ENCODE results near the gene ENTREP3. TPM values are rescaled to one million over a fixed set of nuclear protein-coding genes. Genes with fewer than 3 reads are reported as not detected.
"Not testable (repeated sequence)": the region's sequence is repeated elsewhere in the genome, so short reads cannot be mapped to it uniquely, and the experiment has no call there.

ENTREP3 gene
- total RNA-seq, 2 donors from 2014 or later, result 49.5 to 65.9 TPM

DNA sequence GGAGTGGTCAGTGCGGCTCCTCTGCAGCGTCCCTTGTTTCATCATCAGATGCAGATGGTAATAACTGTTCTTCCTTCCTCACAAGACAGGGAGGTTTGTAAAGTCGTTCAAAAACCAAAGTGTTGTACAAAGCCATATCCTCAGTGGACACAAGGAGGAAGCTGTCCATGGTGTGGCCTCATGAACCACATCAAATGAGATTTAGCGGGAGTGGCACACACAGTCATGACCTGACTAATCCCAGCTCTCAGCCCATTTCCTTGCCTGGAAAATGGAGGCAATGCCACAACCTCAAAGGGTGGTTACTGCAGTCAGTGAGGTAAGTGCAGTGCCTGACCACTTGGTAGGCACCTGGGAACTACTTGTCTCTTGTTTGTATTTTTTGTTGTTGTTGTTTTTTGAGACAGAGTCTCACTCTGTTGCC lies 13.4 kb downstream of the ENTREP3 start:
- H3K9me3 ChIP-seq (ENCODE audit: control insufficient read depth, low read length), result no peaks in the 10 kb centered on the region
- TF ChIP-seq, protein P1, sequence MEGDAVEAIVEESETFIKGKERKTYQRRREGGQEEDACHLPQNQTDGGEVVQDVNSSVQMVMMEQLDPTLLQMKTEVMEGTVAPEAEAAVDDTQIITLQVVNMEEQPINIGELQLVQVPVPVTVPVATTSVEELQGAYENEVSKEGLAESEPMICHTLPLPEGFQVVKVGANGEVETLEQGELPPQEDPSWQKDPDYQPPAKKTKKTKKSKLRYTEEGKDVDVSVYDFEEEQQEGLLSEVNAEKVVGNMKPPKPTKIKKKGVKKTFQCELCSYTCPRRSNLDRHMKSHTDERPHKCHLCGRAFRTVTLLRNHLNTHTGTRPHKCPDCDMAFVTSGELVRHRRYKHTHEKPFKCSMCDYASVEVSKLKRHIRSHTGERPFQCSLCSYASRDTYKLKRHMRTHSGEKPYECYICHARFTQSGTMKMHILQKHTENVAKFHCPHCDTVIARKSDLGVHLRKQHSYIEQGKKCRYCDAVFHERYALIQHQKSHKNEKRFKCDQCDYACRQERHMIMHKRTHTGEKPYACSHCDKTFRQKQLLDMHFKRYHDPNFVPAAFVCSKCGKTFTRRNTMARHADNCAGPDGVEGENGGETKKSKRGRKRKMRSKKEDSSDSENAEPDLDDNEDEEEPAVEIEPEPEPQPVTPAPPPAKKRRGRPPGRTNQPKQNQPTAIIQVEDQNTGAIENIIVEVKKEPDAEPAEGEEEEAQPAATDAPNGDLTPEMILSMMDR (conservative IDR thresholded peaks at IDR 0.05), result no peak
- Mint-ChIP-seq H3K27ac (peak overlapping the region; percentile 61), H3K9me3 (no peaks in the 10 kb centered on the region), H3K4me1 (peaks cover 10% of the 10 kb centered on the region), H3K4me3 (no peak overlapping the region), H3K27me3 (ENCODE audit: insufficient read depth) (peaks cover 10% of the 10 kb centered on the region), H3K36me3 (ENCODE audit: low read depth) (peaks cover 21% of the 10 kb centered on the region)
- 86 to 89% methylated on average over 4 of the region's 4 CpGs for WGBS, 2 experiments (ENCODE audit: insufficient coverage in 1 of 2, insufficient read length in 1 of 2)
- H3K4me3 ChIP-seq (ENCODE audit: low read length), result no peak overlapping the region
- no peaks in the 10 kb centered on the region for H3K4me1 ChIP-seq (ENCODE audit: control insufficient read depth, insufficient read depth, low read length)
- no peak overlapping the region for H3K9ac ChIP-seq (ENCODE audit: extremely low read depth, low read length, poor library complexity, severe bottlenecking)
- no peak overlapping the region for H3K27ac ChIP-seq (ENCODE audit: low read depth, low read length)
- peaks cover 10% of the 10 kb centered on the region for H3K36me3 ChIP-seq (ENCODE audit: control insufficient read depth, insufficient read depth, low read length)
- no peaks in the 10 kb centered on the region for H3K27me3 ChIP-seq (ENCODE audit: control insufficient read depth, insufficient read depth, low read length, poor library complexity, severe bottlenecking)
- no peak for DNase-seq

DNA sequence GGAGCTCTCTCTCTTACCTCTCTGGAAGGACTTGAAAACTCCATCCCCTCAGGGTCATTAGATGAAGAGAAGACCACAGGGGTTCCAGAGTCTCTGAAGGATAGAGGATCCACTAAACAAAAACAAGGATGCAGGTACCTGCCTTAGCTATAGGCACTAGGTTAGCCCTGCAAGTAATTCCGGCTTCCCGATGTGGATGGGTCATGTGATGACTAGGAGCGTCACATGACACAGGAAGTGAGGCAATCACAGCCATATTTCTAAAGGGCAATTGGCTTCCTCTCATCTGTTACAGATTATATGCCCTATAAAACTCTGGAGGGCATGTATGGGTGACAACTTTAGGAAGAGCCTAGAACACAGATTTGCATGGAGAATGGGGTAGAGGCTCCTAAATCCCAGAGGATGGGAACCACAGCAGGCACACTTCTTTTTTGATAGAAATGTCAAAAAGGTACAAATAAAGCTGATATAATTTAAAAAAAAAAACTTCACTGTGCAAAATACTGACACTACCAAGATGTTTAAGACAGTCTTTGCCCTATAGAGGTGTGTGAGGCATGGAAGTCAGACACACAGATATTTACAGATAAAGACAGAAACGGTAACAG lies 14.1 kb downstream of the ENTREP3 start:
- H3K9me3 Mint-ChIP-seq, result no peaks in the 10 kb centered on the region
- H3K4me1 Mint-ChIP-seq, result peaks cover 10% of the 10 kb centered on the region
- DNase-seq, result peak; percentile 89
- H3K36me3 ChIP-seq (ENCODE audit: control insufficient read depth, insufficient read depth, low read length), result peaks cover 12% of the 10 kb centered on the region
- H3K27ac ChIP-seq (ENCODE audit: low read depth, low read length), result no peak overlapping the region
- TF ChIP-seq, protein P1 (conservative IDR thresholded peaks at IDR 0.05), result no peak
- H3K36me3 Mint-ChIP-seq (ENCODE audit: low read depth), result peaks cover 21% of the 10 kb centered on the region
- no peaks in the 10 kb centered on the region for H3K9me3 ChIP-seq (ENCODE audit: control insufficient read depth, low read length)
- peak overlapping the region; percentile 63 for H3K4me3 Mint-ChIP-seq
- 5 to 23% methylated on average over 2 to 4 of the region's 4 CpGs for WGBS, 2 experiments (ENCODE audit: insufficient coverage in 1 of 2, insufficient read length in 1 of 2)
- H3K27me3 Mint-ChIP-seq (ENCODE audit: insufficient read depth), result peaks cover 7% of the 10 kb centered on the region
- H3K4me1 ChIP-seq (ENCODE audit: control insufficient read depth, insufficient read depth, low read length), result no peaks in the 10 kb centered on the region
- peak overlapping the region; percentile 73 for H3K27ac Mint-ChIP-seq
- peak overlapping the region; percentile 51 for H3K9ac ChIP-seq (ENCODE audit: extremely low read depth, low read length, poor library complexity, severe bottlenecking)
- peak overlapping the region; percentile 79 for H3K4me3 ChIP-seq (ENCODE audit: low read length)
- no peaks in the 10 kb centered on the region for H3K27me3 ChIP-seq (ENCODE audit: control insufficient read depth, insufficient read depth, low read length, poor library complexity, severe bottlenecking)

DNA sequence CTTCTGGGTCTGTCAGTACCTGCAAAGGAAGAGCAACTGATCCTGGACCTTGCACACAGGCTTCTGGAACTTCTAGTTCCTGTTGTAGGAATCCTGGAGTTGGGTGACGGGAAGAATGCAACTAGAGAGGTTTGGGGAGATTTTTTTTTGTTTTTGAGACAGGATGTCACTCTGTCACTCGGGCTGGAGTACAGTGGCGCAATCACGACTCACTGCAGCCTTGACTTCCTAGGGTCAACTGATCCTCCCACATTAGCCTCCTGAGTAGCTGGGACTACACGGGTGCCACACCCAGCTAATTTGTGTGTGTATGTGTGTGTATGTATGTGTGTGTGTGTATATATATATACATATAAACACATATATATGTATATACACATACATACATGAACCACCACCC lies 18.8 kb downstream of the ENTREP3 start:
- H3K4me1 Mint-ChIP-seq, result peaks cover 7% of the 10 kb centered on the region
- H3K27me3 ChIP-seq (ENCODE audit: control insufficient read depth, insufficient read depth, low read length, poor library complexity, severe bottlenecking), result no peaks in the 10 kb centered on the region
- TF ChIP-seq, protein P1 (conservative IDR thresholded peaks at IDR 0.05), result no peak
- H3K9ac ChIP-seq (ENCODE audit: extremely low read depth, low read length, poor library complexity, severe bottlenecking), result no peak overlapping the region
- H3K27ac ChIP-seq (ENCODE audit: low read depth, low read length), result no peak overlapping the region
- peaks cover under 1% of the 10 kb centered on the region for H3K27me3 Mint-ChIP-seq (ENCODE audit: insufficient read depth)
- H3K9me3 Mint-ChIP-seq, result no peaks in the 10 kb centered on the region
- no peaks in the 10 kb centered on the region for H3K4me1 ChIP-seq (ENCODE audit: control insufficient read depth, insufficient read depth, low read length)
- H3K27ac Mint-ChIP-seq, result no peak overlapping the region
- WGBS, 2 experiments (ENCODE audit: insufficient coverage in 1 of 2, insufficient read length in 1 of 2), result 91 to 98% methylated on average over 4 of the region's 5 CpGs
- H3K4me3 Mint-ChIP-seq, result no peak overlapping the region
- peaks cover 12% of the 10 kb centered on the region for H3K36me3 ChIP-seq (ENCODE audit: control insufficient read depth, insufficient read depth, low read length)
- peaks cover 25% of the 10 kb centered on the region for H3K36me3 Mint-ChIP-seq (ENCODE audit: low read depth)
- no peaks in the 10 kb centered on the region for H3K9me3 ChIP-seq (ENCODE audit: control insufficient read depth, low read length)
- no peak for DNase-seq
- H3K4me3 ChIP-seq (ENCODE audit: low read length), result no peak overlapping the region

DNA sequence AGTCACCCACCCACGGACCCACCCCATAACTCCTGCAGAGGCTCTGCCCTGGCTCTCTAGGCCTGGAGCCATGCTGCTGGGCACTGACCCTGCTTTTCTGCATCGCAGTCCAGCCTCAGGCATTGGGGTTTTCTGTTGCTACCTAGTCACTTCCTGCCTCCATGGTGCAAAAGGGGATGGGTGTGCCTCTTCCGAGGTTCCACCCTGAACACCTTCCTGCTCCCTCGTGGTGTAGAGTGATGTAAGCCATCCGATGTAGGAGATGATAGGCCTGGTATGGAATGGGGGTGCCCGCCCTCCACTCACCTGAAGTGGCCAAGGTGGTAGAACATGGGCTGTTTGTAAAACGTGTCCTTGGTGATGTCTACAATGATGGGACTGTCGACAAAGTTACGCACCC lies 19.9 kb downstream of the ENTREP3 start:
- not testable (repeated sequence) for H3K9me3 ChIP-seq (ENCODE audit: control insufficient read depth, low read length); DNase-seq; H3K27ac ChIP-seq (ENCODE audit: low read depth, low read length); H3K4me3 ChIP-seq (ENCODE audit: low read length); H3K4me1 ChIP-seq (ENCODE audit: control insufficient read depth, insufficient read depth, low read length); H3K27ac Mint-ChIP-seq; H3K27me3 Mint-ChIP-seq (ENCODE audit: insufficient read depth); H3K4me1 Mint-ChIP-seq; H3K9me3 Mint-ChIP-seq; H3K4me3 Mint-ChIP-seq; H3K27me3 ChIP-seq (ENCODE audit: control insufficient read depth, insufficient read depth, low read length, poor library complexity, severe bottlenecking); H3K9ac ChIP-seq (ENCODE audit: extremely low read depth, low read length, poor library complexity, severe bottlenecking)
- peaks cover 25% of the 10 kb centered on the region for H3K36me3 Mint-ChIP-seq (ENCODE audit: low read depth)
- WGBS, 2 experiments (ENCODE audit: insufficient coverage in 1 of 2, insufficient read length in 1 of 2), result 85 to 90% methylated on average over 3 to 6 of the region's 9 CpGs
- H3K36me3 ChIP-seq (ENCODE audit: control insufficient read depth, insufficient read depth, low read length), result peaks cover 12% of the 10 kb centered on the region

DNA sequence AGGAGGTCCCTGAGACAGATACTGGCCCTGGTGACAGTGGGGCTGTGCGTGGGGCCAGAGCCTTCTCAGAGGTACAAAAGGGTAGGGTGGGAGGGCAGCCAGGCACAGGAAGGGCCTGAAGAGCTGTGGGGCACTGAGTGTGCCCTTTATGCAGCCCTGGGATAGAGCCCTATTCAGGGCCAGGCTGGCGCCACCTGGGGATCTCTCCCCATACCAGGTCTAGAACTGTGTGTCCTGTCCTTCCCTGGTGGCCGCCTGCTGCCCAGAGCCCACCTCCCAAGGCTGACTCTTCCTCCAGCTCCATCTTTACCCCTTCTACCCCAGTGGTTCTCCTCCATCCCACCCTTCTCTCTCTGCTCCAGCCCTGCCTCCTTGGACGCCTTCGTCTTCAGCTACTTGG lies 21.8 kb downstream of the ENTREP3 start:
- H3K36me3 Mint-ChIP-seq (ENCODE audit: low read depth), result peaks cover 23% of the 10 kb centered on the region
- not testable (repeated sequence) for H3K36me3 ChIP-seq (ENCODE audit: control insufficient read depth, insufficient read depth, low read length); H3K27me3 ChIP-seq (ENCODE audit: control insufficient read depth, insufficient read depth, low read length, poor library complexity, severe bottlenecking); H3K27ac ChIP-seq (ENCODE audit: low read depth, low read length); H3K4me1 Mint-ChIP-seq; H3K9me3 ChIP-seq (ENCODE audit: control insufficient read depth, low read length); DNase-seq; H3K4me1 ChIP-seq (ENCODE audit: control insufficient read depth, insufficient read depth, low read length); H3K27ac Mint-ChIP-seq; H3K4me3 ChIP-seq (ENCODE audit: low read length); H3K9ac ChIP-seq (ENCODE audit: extremely low read depth, low read length, poor library complexity, severe bottlenecking); H3K9me3 Mint-ChIP-seq; H3K4me3 Mint-ChIP-seq
- 77% methylated on average over 1 of the region's 5 CpGs; no CpG with 5 or more reads in 1 of the 2 experiments for WGBS, 2 experiments (ENCODE audit: insufficient coverage in 1 of 2, insufficient read length in 1 of 2)
- H3K27me3 Mint-ChIP-seq (ENCODE audit: insufficient read depth), result peaks cover 14% of the 10 kb centered on the region

Data from endodermal cell (in vitro differentiated cells).